GM21447 (cell line): ENCODE measurements around the gene WNK1.
"Not testable (repeated sequence)": the region's sequence is repeated elsewhere in the genome, so short reads cannot be mapped to it uniquely, and the experiment has no call there.

Experiments used
- ATAC-seq: cut with Tn5 transposase; IDR thresholded peaks from one replicate; pipeline ENCODE4 v1.9.1; 2021; ENCODE audit not compliant: unreplicated experiment

The WNK1 gene

GRCh38 chr12:810671-811415, 58.5 kb downstream of the WNK1 start:
- no peak for ATAC-seq

GRCh38 chr12:812950-813349, 60.6 kb downstream of the WNK1 start:
- ATAC-seq, result no peak

GRCh38 chr12:817456-817855, 65.1 kb downstream of the WNK1 start:
- not testable (repeated sequence) for ATAC-seq

GRCh38 chr12:817941-818600, 65.7 kb downstream of the WNK1 start:
- ATAC-seq, result no peak

GRCh38 chr12:818733-819132, 66.4 kb downstream of the WNK1 start:
- no peak for ATAC-seq

- ATAC-seq, result no peak
Observed at GRCh38 chr12:820336-820735, 68.0 kb downstream of the WNK1 start.

GRCh38 chr12:823028-823698, 70.8 kb downstream of the WNK1 start:
- no peak for ATAC-seq

- ATAC-seq, result no peak
Observed at GRCh38 chr12:826331-826730, 74.0 kb downstream of the WNK1 start.

- no peak for ATAC-seq
Observed at GRCh38 chr12:828726-829395, 76.5 kb downstream of the WNK1 start.

- no peak for ATAC-seq
Observed at GRCh38 chr12:830111-830867, 77.9 kb downstream of the WNK1 start.

GRCh38 chr12:835754-836518, 83.6 kb downstream of the WNK1 start:
- no peak for ATAC-seq

- no peak for ATAC-seq
Observed at GRCh38 chr12:836952-837351, 84.6 kb downstream of the WNK1 start.

- no peak for ATAC-seq
Observed at GRCh38 chr12:837548-837947, 85.2 kb downstream of the WNK1 start.

- ATAC-seq, result no peak
Observed at GRCh38 chr12:843609-844008, 91.2 kb downstream of the WNK1 start.

GRCh38 chr12:846421-846820, 94.0 kb downstream of the WNK1 start:
- ATAC-seq, result no peak

- no peak for ATAC-seq
Observed at GRCh38 chr12:848173-848865, 95.9 kb downstream of the WNK1 start.

GRCh38 chr12:848882-849527, 96.6 kb downstream of the WNK1 start:
- ATAC-seq, result no peak

GRCh38 chr12:849733-850437, 97.5 kb downstream of the WNK1 start:
- not testable (repeated sequence) for ATAC-seq
